Heart left ventricle (tissue), 13 donors: ENCODE results near the gene SUPT5H.

Experiments
- CTCF ChIP-seq, 12 donors: fragments of 200-600 bp; sonication (generic) in 4 of 12; IDR thresholded peaks; one replicate each; pipeline versions ENCODE4 v1.5.0 to v1.8.0; 2018 to 2022; ENCODE audit warnings: antibody characterized with exemption in 12 of 12, mild to moderate bottlenecking in 5 of 12
- POLR2A ChIP-seq, 2 donors: fragments of 450-650 bp; IDR thresholded peaks; one replicate each; pipeline ENCODE4 v1.6.1; 2017; ENCODE audit warnings: antibody characterized with exemption in 2 of 2, mild to moderate bottlenecking in 2 of 2, moderate library complexity in 2 of 2
- donor health status: ischemic (EF 13 %, LVEDD 7.1; RV severe dilation, severe dysfunction).
- donor health status: DM: no; HTN: yes; CAD: no.
- donor health status: DM: no; HTN: no; CAD: no.
- donor health status: ischemic (EF 25% LVEDD 6.9; RV normal size, moderate dysfunction).
- donor health status: ischemic (EF 25% LVEDD 5.7; RV mildly dilated, moderate dysfunction).
- donor health status: ischemic (EF 35%, LVEDD 5.7; RV mildly dilated, moderate dysfunction).
- donor health status: nonischemic (EF 11% LVEDD 7.7; RV severe dilation, severe dysfunction).
- donor health status: DM: yes; HTN: yes; CAD: no.
- donor health status: PGD.
- donor health status: ischemic (EF 29% LVEDD 5.4; RV normal size, mild dysfunction).
- donor health status: nonischemic (EF 23%, LVEDD 6.1; RV moderate dilation, normal function).

DNA sequence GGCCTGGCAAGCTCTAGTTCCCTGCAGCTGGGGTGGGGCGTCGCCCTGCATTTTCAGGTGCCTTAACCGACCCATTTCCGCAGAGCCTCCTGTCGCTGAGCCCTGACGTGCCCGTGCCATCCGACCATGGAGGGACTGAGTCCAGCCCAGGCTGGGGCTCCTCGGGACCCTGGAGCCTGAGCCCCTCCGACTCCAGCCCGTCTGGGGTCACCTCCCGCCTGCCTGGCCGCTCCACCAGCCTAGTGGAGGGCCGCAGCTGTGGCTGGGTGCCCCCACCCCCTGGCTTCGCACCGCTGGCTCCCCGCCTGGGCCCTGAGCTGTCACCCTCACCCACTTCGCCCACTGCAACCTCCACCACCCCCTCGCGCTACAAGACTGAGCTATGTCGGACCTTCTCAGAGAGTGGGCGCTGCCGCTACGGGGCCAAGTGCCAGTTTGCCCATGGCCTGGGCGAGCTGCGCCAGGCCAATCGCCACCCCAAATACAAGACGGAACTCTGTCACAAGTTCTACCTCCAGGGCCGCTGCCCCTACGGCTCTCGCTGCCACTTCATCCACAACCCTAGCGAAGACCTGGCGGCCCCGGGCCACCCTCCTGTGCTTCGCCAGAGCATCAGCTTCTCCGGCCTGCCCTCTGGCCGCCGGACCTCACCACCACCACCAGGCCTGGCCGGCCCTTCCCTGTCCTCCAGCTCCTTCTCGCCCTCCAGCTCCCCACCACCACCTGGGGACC is 37.6 kb upstream of the SUPT5H start:
- TF ChIP-seq CTCF (IDR thresholded peaks at IDR 0.05) (no peak), POLR2A (IDR thresholded peaks at IDR 0.05) (peak in 1 of 2 donors; percentile 4)
